NAMALWA (cell line): ENCODE measurements around the gene HSP90AA1.

Experiments used
- DNase-seq: peaks from one replicate; pipeline ENCODE4 v3.0.0-alpha.2; 2015; ENCODE audit warnings: low spot score

The HSP90AA1 gene

GRCh38 chr14:102039157-102039556 lies 47.7 kb downstream of the HSP90AA1 start:
- no peak for DNase-seq

GRCh38 chr14:102037686-102038085 lies 49.2 kb downstream of the HSP90AA1 start:
- no peak for DNase-seq

- DNase-seq, result no peak
These were observed 50.9 kb downstream of the HSP90AA1 start for GRCh38 chr14:102035914-102036313.

- no peak for DNase-seq
These were observed 52.5 kb downstream of the HSP90AA1 start for GRCh38 chr14:102034301-102034700.

- DNase-seq, result no peak
These were observed 53.6 kb downstream of the HSP90AA1 start for GRCh38 chr14:102033241-102033640.
